HEK293 (cell line): ENCODE data around the gene DYRK4.

Source experiments
- BCL11B ChIP-seq: fragments of 450-650 bp; formaldehyde crosslinking; IDR thresholded peaks from 2 replicates; pipeline ENCODE4 v1.5.1; 2016; ENCODE audit warnings: low read depth, missing biosample characterization, missing genetic modification characterization
- GLI2 ChIP-seq: fragments of 450-650 bp; formaldehyde crosslinking; IDR thresholded peaks from 2 replicates; pipeline ENCODE4; 2017; ENCODE audit warnings: missing biosample characterization, missing genetic modification characterization, low read depth, borderline replicate concordance
- HOXA7 ChIP-seq: sonication (generic); formaldehyde crosslinking; IDR thresholded peaks from 2 replicates; pipeline ENCODE4 v1.8.1; 2022; ENCODE audit warnings: missing genetic modification reagents, borderline replicate concordance
- KLF17 ChIP-seq: fragments of 450-650 bp; formaldehyde crosslinking; IDR thresholded peaks from 2 replicates; pipeline ENCODE4 v1.5.1; 2016; ENCODE audit warnings: missing biosample characterization, missing genetic modification characterization
- MEIS1 ChIP-seq: sonication (generic); formaldehyde crosslinking; IDR thresholded peaks from 2 replicates; pipeline ENCODE4 v1.8.1; 2022; ENCODE audit warnings: missing genetic modification reagents, mild to moderate bottlenecking, borderline replicate concordance
- SCRT2 ChIP-seq: fragments of 450-650 bp; formaldehyde crosslinking; IDR thresholded peaks from 2 replicates; pipeline ENCODE4 v1.5.1; 2016; ENCODE audit warnings: missing biosample characterization, missing genetic modification characterization
- SETDB1 ChIP-seq: IDR thresholded peaks from one replicate; pipeline ENCODE4 v1.6.1; 2017; ENCODE audit warnings: mild to moderate bottlenecking, low read length, moderate library complexity, mixed read lengths; ENCODE audit not compliant: insufficient read length
- ZBTB6 ChIP-seq: fragments of 450-650 bp; formaldehyde crosslinking; IDR thresholded peaks from 2 replicates; pipeline ENCODE4 v1.5.1; 2017; ENCODE audit warnings: missing biosample characterization, missing genetic modification characterization
- ZBTB7A ChIP-seq: fragments of 450-650 bp; formaldehyde crosslinking; IDR thresholded peaks from 2 replicates; pipeline ENCODE4 v1.5.1; 2016; ENCODE audit warnings: low read depth, missing biosample characterization, missing genetic modification characterization
- ZFP37 ChIP-seq: fragments of 450-650 bp; formaldehyde crosslinking; IDR thresholded peaks from 2 replicates; pipeline ENCODE4 v1.5.1; 2016; ENCODE audit warnings: missing biosample characterization, missing genetic modification characterization
- ZNF114 ChIP-seq: fragments of 450-650 bp; formaldehyde crosslinking; IDR thresholded peaks from 2 replicates; pipeline ENCODE4 v1.5.0; 2017; ENCODE audit warnings: missing biosample characterization, missing genetic modification characterization
- ZNF121 ChIP-seq: fragments of 450-650 bp; formaldehyde crosslinking; IDR thresholded peaks from 2 replicates; pipeline ENCODE4 v1.5.1; 2016; ENCODE audit warnings: missing biosample characterization, missing genetic modification characterization
- ZNF155 ChIP-seq: fragments of 450-650 bp; formaldehyde crosslinking; IDR thresholded peaks from 2 replicates; pipeline ENCODE4 v1.5.1; 2016; ENCODE audit warnings: missing biosample characterization, missing genetic modification characterization
- ZNF169 ChIP-seq: fragments of 450-650 bp; formaldehyde crosslinking; IDR thresholded peaks from 2 replicates; pipeline ENCODE4 v1.5.1; 2016; ENCODE audit warnings: missing biosample characterization, missing genetic modification characterization
- ZNF223 ChIP-seq: fragments of 450-650 bp; formaldehyde crosslinking; IDR thresholded peaks from 2 replicates; pipeline ENCODE4 v1.5.1; 2016; ENCODE audit warnings: missing biosample characterization, missing genetic modification characterization
- ZNF292 ChIP-seq: fragments of 450-650 bp; formaldehyde crosslinking; IDR thresholded peaks from 2 replicates; pipeline ENCODE4 v1.5.1; 2016; ENCODE audit warnings: low read depth, missing biosample characterization, missing genetic modification characterization, borderline replicate concordance
- ZNF416 ChIP-seq: fragments of 450-650 bp; formaldehyde crosslinking; IDR thresholded peaks from 2 replicates; pipeline ENCODE4 v1.5.1; 2016; ENCODE audit warnings: missing biosample characterization, missing genetic modification characterization
- ZNF654 ChIP-seq: fragments of 450-650 bp; formaldehyde crosslinking; IDR thresholded peaks from 2 replicates; pipeline ENCODE4 v1.5.1; 2016; ENCODE audit warnings: low read depth, missing biosample characterization, missing genetic modification characterization
- ZNF747 ChIP-seq: fragments of 450-650 bp; formaldehyde crosslinking; IDR thresholded peaks from 2 replicates; pipeline ENCODE4 v1.5.1; 2016; ENCODE audit warnings: missing biosample characterization, missing genetic modification characterization
- ZNF76 ChIP-seq: fragments of 450-650 bp; formaldehyde crosslinking; IDR thresholded peaks from 2 replicates; pipeline ENCODE4; 2016; ENCODE audit warnings: low read depth, missing biosample characterization, missing genetic modification characterization, borderline replicate concordance
- ZSCAN4 ChIP-seq: fragments of 450-650 bp; formaldehyde crosslinking; IDR thresholded peaks from 2 replicates; pipeline ENCODE4 v1.5.1; 2017; ENCODE audit warnings: missing biosample characterization, missing genetic modification characterization
- TF ChIP-seq, protein P1 (sequence below): fragments of 450-650 bp; IDR thresholded peaks from 2 replicates; pipeline ENCODE4 v1.5.1; 2018; ENCODE audit warnings: missing biosample characterization, missing genetic modification characterization
- TF ChIP-seq, protein P2 (sequence below): fragments of 450-650 bp; formaldehyde crosslinking; IDR thresholded peaks from 2 replicates; pipeline ENCODE4 v1.5.1; 2016; ENCODE audit warnings: missing biosample characterization, missing genetic modification characterization, low read depth
- TF ChIP-seq, protein P3 (sequence below): fragments of 450-650 bp; formaldehyde crosslinking; IDR thresholded peaks from 2 replicates; pipeline ENCODE4 v1.5.1; 2016; ENCODE audit warnings: missing biosample characterization, missing genetic modification characterization
- TF ChIP-seq, protein P4 (sequence below): fragments of 450-650 bp; formaldehyde crosslinking; IDR thresholded peaks from 2 replicates; pipeline ENCODE4 v1.5.1; 2016; ENCODE audit warnings: missing biosample characterization, missing genetic modification characterization
- TF ChIP-seq, protein P5 (sequence below): fragments of 450-650 bp; formaldehyde crosslinking; IDR thresholded peaks from 2 replicates; pipeline ENCODE4; 2016; ENCODE audit warnings: missing biosample characterization, missing genetic modification characterization
- TF ChIP-seq, protein P6 (sequence below): fragments of 450-650 bp; formaldehyde crosslinking; IDR thresholded peaks from 2 replicates; pipeline ENCODE4 v1.5.1; 2016; ENCODE audit warnings: missing biosample characterization, missing genetic modification characterization

DYRK4 gene

DNA sequence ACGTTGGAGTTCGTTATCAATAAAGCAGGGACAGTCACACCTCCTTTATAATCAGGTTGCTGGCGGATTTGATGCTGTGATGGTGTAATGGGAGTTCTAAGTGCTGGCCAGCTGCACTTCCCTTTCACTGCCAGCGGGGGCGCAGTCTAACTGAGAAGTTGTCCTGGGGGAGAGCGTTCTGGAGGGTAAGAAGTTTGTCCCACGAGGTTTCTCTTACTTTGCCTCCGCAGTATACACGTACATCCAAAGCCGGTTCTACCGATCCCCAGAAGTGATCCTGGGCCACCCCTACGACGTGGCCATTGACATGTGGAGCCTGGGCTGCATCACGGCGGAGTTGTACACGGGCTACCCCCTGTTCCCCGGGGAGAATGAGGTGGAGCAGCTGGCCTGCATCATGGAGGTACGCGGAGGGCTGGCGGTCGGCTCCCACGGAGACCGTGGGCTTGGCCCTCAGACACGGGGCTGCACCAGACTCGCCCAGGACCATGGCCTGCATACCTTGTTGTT is 42.7 kb downstream of the DYRK4 start (continued):
- TF ChIP-seq, protein P1, sequence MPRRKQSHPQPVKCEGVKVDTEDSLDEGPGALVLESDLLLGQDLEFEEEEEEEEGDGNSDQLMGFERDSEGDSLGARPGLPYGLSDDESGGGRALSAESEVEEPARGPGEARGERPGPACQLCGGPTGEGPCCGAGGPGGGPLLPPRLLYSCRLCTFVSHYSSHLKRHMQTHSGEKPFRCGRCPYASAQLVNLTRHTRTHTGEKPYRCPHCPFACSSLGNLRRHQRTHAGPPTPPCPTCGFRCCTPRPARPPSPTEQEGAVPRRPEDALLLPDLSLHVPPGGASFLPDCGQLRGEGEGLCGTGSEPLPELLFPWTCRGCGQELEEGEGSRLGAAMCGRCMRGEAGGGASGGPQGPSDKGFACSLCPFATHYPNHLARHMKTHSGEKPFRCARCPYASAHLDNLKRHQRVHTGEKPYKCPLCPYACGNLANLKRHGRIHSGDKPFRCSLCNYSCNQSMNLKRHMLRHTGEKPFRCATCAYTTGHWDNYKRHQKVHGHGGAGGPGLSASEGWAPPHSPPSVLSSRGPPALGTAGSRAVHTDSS (tag by site-specific recombination) = no peak
- TF ChIP-seq KLF17 (no peak), BCL11B (tag by site-specific recombination) (no peak), ZNF654 (tag by site-specific recombination) (no peak), ZNF416 (tag by site-specific recombination) (no peak), GLI2 (tag by site-specific recombination) (no peak), ZFP37 (tag by site-specific recombination) (no peak; the same call in 1 of the 2 replicates), MEIS1 (CRISPR knock-in tag) (no peak), ZNF121 (tag by site-specific recombination) (no peak), SETDB1 (no peak), ZNF76 (no peak), ZNF292 (tag by site-specific recombination) (no peak), ZNF114 (no peak), ZNF155 (tag by site-specific recombination) (no peak), HOXA7 (CRISPR knock-in tag) (no peak), ZNF169 (no peak), SCRT2 (tag by site-specific recombination) (no peak), ZBTB6 (tag by site-specific recombination) (no peak), ZNF747 (tag by site-specific recombination) (no peak), ZBTB7A (no peak), ZSCAN4 (tag by site-specific recombination) (no peak), ZNF223 (tag by site-specific recombination) (no peak; the same call in 1 of the 2 replicates)
- TF ChIP-seq, protein P2, sequence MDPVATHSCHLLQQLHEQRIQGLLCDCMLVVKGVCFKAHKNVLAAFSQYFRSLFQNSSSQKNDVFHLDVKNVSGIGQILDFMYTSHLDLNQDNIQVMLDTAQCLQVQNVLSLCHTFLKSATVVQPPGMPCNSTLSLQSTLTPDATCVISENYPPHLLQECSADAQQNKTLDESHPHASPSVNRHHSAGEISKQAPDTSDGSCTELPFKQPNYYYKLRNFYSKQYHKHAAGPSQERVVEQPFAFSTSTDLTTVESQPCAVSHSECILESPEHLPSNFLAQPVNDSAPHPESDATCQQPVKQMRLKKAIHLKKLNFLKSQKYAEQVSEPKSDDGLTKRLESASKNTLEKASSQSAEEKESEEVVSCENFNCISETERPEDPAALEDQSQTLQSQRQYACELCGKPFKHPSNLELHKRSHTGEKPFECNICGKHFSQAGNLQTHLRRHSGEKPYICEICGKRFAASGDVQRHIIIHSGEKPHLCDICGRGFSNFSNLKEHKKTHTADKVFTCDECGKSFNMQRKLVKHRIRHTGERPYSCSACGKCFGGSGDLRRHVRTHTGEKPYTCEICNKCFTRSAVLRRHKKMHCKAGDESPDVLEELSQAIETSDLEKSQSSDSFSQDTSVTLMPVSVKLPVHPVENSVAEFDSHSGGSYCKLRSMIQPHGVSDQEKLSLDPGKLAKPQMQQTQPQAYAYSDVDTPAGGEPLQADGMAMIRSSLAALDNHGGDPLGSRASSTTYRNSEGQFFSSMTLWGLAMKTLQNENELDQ (tag by site-specific recombination) = no peak
- TF ChIP-seq, protein P3, sequence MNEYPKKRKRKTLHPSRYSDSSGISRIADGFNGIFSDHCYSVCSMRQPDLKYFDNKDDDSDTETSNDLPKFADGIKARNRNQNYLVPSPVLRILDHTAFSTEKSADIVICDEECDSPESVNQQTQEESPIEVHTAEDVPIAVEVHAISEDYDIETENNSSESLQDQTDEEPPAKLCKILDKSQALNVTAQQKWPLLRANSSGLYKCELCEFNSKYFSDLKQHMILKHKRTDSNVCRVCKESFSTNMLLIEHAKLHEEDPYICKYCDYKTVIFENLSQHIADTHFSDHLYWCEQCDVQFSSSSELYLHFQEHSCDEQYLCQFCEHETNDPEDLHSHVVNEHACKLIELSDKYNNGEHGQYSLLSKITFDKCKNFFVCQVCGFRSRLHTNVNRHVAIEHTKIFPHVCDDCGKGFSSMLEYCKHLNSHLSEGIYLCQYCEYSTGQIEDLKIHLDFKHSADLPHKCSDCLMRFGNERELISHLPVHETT (tag by site-specific recombination) = no peak
- TF ChIP-seq, protein P4, sequence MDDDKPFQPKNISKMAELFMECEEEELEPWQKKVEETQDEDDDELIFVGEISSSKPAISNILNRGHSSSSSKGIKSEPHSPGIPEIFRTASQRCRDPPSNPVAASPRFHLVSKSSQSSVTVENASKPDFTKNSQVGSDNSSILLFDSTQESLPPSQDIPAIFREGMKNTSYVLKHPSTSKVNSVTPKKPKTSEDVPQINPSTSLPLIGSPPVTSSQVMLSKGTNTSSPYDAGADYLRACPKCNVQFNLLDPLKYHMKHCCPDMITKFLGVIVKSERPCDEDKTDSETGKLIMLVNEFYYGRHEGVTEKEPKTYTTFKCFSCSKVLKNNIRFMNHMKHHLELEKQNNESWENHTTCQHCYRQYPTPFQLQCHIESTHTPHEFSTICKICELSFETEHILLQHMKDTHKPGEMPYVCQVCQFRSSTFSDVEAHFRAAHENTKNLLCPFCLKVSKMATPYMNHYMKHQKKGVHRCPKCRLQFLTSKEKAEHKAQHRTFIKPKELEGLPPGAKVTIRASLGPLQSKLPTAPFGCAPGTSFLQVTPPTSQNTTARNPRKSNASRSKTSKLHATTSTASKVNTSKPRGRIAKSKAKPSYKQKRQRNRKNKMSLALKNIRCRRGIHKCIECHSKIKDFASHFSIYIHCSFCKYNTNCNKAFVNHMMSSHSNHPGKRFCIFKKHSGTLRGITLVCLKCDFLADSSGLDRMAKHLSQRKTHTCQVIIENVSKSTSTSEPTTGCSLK (tag by site-specific recombination) = no peak
- TF ChIP-seq, protein P5, sequence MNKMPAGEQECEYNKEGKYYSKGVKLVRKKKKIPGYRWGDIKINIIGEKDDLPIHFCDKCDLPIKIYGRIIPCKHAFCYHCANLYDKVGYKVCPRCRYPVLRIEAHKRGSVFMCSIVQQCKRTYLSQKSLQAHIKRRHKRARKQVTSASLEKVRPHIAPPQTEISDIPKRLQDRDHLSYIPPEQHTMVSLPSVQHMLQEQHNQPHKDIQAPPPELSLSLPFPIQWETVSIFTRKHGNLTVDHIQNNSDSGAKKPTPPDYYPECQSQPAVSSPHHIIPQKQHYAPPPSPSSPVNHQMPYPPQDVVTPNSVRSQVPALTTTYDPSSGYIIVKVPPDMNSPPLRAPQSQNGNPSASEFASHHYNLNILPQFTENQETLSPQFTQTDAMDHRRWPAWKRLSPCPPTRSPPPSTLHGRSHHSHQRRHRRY = no peak
- TF ChIP-seq, protein P6, sequence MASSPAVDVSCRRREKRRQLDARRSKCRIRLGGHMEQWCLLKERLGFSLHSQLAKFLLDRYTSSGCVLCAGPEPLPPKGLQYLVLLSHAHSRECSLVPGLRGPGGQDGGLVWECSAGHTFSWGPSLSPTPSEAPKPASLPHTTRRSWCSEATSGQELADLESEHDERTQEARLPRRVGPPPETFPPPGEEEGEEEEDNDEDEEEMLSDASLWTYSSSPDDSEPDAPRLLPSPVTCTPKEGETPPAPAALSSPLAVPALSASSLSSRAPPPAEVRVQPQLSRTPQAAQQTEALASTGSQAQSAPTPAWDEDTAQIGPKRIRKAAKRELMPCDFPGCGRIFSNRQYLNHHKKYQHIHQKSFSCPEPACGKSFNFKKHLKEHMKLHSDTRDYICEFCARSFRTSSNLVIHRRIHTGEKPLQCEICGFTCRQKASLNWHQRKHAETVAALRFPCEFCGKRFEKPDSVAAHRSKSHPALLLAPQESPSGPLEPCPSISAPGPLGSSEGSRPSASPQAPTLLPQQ (tag by site-specific recombination) = peak; percentile 48; the same call in 1 of the 2 replicates
